Liver (tissue), 9 donors: ENCODE results near the gene DAD1. TPM values are rescaled to one million over a fixed set of nuclear protein-coding genes. Genes with fewer than 3 reads are reported as not detected.

Source experiments
- DNase-seq: peaks from one replicate; pipeline ENCODE4 v3.0.0-alpha.2; 2017; ENCODE audit warnings: low spot score
- H3K27ac ChIP-seq, 2 donors: one replicate each; pipeline ENCODE4 v1.7.0; 2013; ENCODE audit warnings: inconsistent platforms in 2 of 2, low read length in 2 of 2, control low read depth in 1 of 2, low read depth in 1 of 2, mild to moderate bottlenecking in 1 of 2
- H3K27me3 ChIP-seq, 4 donors: one replicate each; pipeline versions ENCODE4 v1.6.1 to v1.7.0; 2013; ENCODE audit warnings: low read length in 3 of 4, inconsistent platforms in 1 of 4, mild to moderate bottlenecking in 1 of 4, moderate library complexity in 1 of 4; ENCODE audit not compliant: control insufficient read depth in 4 of 4, insufficient read depth in 4 of 4
- H3K36me3 ChIP-seq, 4 donors: one replicate each; pipeline versions ENCODE4 v1.6.1 to v1.7.0; 2013; ENCODE audit warnings: low read length in 3 of 4, mild to moderate bottlenecking in 3 of 4, low read depth in 1 of 4, moderate library complexity in 1 of 4; ENCODE audit not compliant: control insufficient read depth in 4 of 4, insufficient read depth in 3 of 4
- H3K4me1 ChIP-seq, 4 donors: one replicate each; pipeline versions ENCODE4 v1.6.1 to v1.7.0; 2013; ENCODE audit warnings: low read length in 3 of 4, mild to moderate bottlenecking in 3 of 4, moderate library complexity in 1 of 4; ENCODE audit not compliant: control insufficient read depth in 4 of 4, insufficient read depth in 4 of 4
- H3K4me3 ChIP-seq, 3 donors: one replicate each; pipeline versions ENCODE4 v1.6.1 to v1.7.0; 2013; ENCODE audit warnings: low read length in 3 of 3, control low read depth in 1 of 3, low read depth in 1 of 3, mild to moderate bottlenecking in 1 of 3
- H3K9ac ChIP-seq, 2 donors: one replicate each; pipeline ENCODE4 v1.7.0; 2013; ENCODE audit warnings: low read length in 2 of 2, mild to moderate bottlenecking in 2 of 2, moderate library complexity in 2 of 2, control low read depth in 1 of 2, low read depth in 1 of 2
- H3K9me3 ChIP-seq, 4 donors: one replicate each; pipeline versions ENCODE4 v1.6.1 to v1.7.0; 2013; ENCODE audit warnings: low read length in 3 of 4; ENCODE audit not compliant: control insufficient read depth in 4 of 4
- ATF3 ChIP-seq: IDR thresholded peaks from 2 replicates; pipeline ENCODE4 v1.6.1; 2016; ENCODE audit warnings: antibody characterized with exemption
- CTCF ChIP-seq: fragments of 150-350 bp; IDR thresholded peaks from 2 replicates; pipeline ENCODE4 v1.5.1; 2017; ENCODE audit warnings: improper control_type of control experiment, low read depth, low read length; ENCODE audit not compliant: missing input control
- EGR1 ChIP-seq, 2 donors: IDR thresholded peaks; 2 replicates each; pipeline ENCODE4 v1.6.1; 2016 to 2018; ENCODE audit warnings: antibody characterized with exemption in 2 of 2, low read depth in 2 of 2
- FOXA1 ChIP-seq: IDR thresholded peaks from 2 replicates; pipeline ENCODE4 v1.6.1; 2016; ENCODE audit warnings: antibody characterized with exemption
- FOXA2 ChIP-seq: IDR thresholded peaks from 2 replicates; pipeline ENCODE4 v1.6.1; 2016; ENCODE audit warnings: antibody characterized with exemption
- GABPA ChIP-seq, 2 donors: IDR thresholded peaks in 1 of 2; conservative IDR thresholded peaks in 1 of 2; 2 replicates each; pipeline ENCODE4 v1.6.1; 2016; ENCODE audit warnings: antibody characterized with exemption in 2 of 2, mild to moderate bottlenecking in 1 of 2, moderate library complexity in 1 of 2
- HNF4A ChIP-seq, 2 donors: conservative IDR thresholded peaks; 2 replicates each; pipeline ENCODE4 v1.6.1; 2016; ENCODE audit warnings: antibody characterized with exemption in 2 of 2, mild to moderate bottlenecking in 2 of 2
- HNF4G ChIP-seq: IDR thresholded peaks from 2 replicates; pipeline ENCODE4 v1.6.1; 2016; ENCODE audit warnings: antibody characterized with exemption
- NR2F2 ChIP-seq: IDR thresholded peaks from 2 replicates; pipeline ENCODE4 v1.6.1; 2016; ENCODE audit warnings: antibody characterized with exemption
- RAD21 ChIP-seq, 2 donors: IDR thresholded peaks; 2 replicates each; pipeline ENCODE4 v1.6.1; 2016; ENCODE audit warnings: antibody characterized with exemption in 2 of 2, mild to moderate bottlenecking in 2 of 2
- REST ChIP-seq: IDR thresholded peaks from 2 replicates; pipeline ENCODE4 v1.6.1; 2016; ENCODE audit warnings: antibody characterized with exemption, mild to moderate bottlenecking
- RXRA ChIP-seq, 2 donors: IDR thresholded peaks; 2 replicates each; pipeline ENCODE4 v1.6.1; 2017 to 2018; ENCODE audit warnings: antibody characterized with exemption in 2 of 2, mild to moderate bottlenecking in 1 of 2
- SP1 ChIP-seq: IDR thresholded peaks from 2 replicates; pipeline ENCODE4 v1.6.1; 2018; ENCODE audit warnings: antibody characterized with exemption, mild to moderate bottlenecking
- TAF1 ChIP-seq: conservative IDR thresholded peaks from 2 replicates; pipeline ENCODE4 v1.6.1; 2016; ENCODE audit warnings: antibody characterized with exemption, mild to moderate bottlenecking
- YY1 ChIP-seq: IDR thresholded peaks from 2 replicates; pipeline ENCODE4 v1.6.1; 2016; ENCODE audit warnings: antibody characterized with exemption, mild to moderate bottlenecking
- WGBS: extraction: QIAGEN DNeasy Blood & Tissue Kit; methylation state at CpG from one replicate; pipeline ENCODE4 v1.1.7; 2013; 5-methylcytosine and 5-hydroxymethylcytosine counted together
- polyA plus RNA-seq, 2 donors: library from polyadenylated mRNA; stranded (reverse) in 1 of 2; unstranded in 1 of 2; fragments of 200-250 nt in 1 of 2; fragments of >200 nt in 1 of 2; fragmentation: Nextera tagmentation in 1 of 2; extraction: Ambion mirVana in 1 of 2; gene quantifications; one replicate each; pipeline versions ENCODE4 v1.2.1 to v1.2.3, GENCODE V29; 2013 to 2015
- total RNA-seq, 2 donors: library from RNA; depleted of rRNA; stranded (reverse); fragments of >200 nt; gene quantifications; one replicate each; pipeline ENCODE4 v1.2.3, GENCODE V29; 2014
- TF ChIP-seq, protein P1 (sequence below): IDR thresholded peaks from 2 replicates; pipeline ENCODE4 v1.6.1; 2016; ENCODE audit warnings: antibody characterized with exemption
- TF ChIP-seq, protein P2 (sequence below): IDR thresholded peaks from 2 replicates; pipeline ENCODE4 v1.6.1; 2016; ENCODE audit warnings: antibody characterized with exemption
- donor health status: healthy.
- donor health status: healthy.
- donor health status: healthy.
- donor health status: healthy.
- donor health status: healthy.

Gene DAD1
- total and polyA plus RNA-seq, 4 donors = 142 to 254 (median 205) TPM

DNA sequence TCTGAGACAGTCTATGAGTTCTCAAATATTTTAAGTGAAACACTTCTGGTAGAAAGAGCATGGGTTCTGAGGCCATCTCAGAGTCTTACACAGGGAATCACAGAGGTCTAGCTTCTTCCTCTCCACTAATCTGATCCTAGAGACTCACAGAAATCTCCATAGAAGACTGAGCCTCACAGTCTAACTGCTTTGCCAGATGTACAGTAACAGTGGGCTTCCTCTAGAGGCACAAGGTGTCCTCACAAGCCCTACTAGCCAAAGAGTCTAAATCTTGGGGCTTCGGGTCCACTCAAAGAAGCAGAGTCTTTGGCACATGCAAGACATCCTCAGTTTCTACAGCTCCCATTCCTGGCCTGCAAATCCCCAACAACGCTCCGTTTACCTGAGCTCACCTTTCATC lies 41.0 kb upstream of the DAD1 start:
- Histone ChIP-seq H3K27me3 (no peaks in the 10 kb centered on the region), H3K36me3 (no peaks in the 10 kb centered on the region), H3K4me1 (no peaks in the 10 kb centered on the region), H3K9ac (no peak overlapping the region), H3K27ac (no peak overlapping the region), H3K9me3 (peaks cover 0 to 1% (median 0%) of the 10 kb centered on the region in 4 donors), H3K4me3 (no peak overlapping the region)
- no peak for DNase-seq
- WGBS = 95% methylated on average over 3 of the region's 3 CpGs
- TF ChIP-seq YY1 (no peak), FOXA2 (no peak), EGR1 (IDR thresholded peaks at IDR 0.05; ENCODE audit: low read depth in 2 of 2) (no peak), CTCF (no peak), GABPA (IDR thresholded peaks at IDR 0.05 in 1 of 2, conservative IDR thresholded peaks at IDR 0.05 in 1 of 2) (no peak), RAD21 (IDR thresholded peaks at IDR 0.05) (no peak), SP1 (no peak), NR2F2 (no peak), HNF4G (no peak)
- TF ChIP-seq, protein P1, sequence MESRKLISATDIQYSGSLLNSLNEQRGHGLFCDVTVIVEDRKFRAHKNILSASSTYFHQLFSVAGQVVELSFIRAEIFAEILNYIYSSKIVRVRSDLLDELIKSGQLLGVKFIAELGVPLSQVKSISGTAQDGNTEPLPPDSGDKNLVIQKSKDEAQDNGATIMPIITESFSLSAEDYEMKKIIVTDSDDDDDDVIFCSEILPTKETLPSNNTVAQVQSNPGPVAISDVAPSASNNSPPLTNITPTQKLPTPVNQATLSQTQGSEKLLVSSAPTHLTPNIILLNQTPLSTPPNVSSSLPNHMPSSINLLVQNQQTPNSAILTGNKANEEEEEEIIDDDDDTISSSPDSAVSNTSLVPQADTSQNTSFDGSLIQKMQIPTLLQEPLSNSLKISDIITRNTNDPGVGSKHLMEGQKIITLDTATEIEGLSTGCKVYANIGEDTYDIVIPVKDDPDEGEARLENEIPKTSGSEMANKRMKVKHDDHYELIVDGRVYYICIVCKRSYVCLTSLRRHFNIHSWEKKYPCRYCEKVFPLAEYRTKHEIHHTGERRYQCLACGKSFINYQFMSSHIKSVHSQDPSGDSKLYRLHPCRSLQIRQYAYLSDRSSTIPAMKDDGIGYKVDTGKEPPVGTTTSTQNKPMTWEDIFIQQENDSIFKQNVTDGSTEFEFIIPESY = no peak
- TF ChIP-seq, protein P2, sequence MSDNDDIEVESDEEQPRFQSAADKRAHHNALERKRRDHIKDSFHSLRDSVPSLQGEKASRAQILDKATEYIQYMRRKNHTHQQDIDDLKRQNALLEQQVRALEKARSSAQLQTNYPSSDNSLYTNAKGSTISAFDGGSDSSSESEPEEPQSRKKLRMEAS = no peak

- no peak overlapping the region for H3K27ac ChIP-seq
- H3K4me1 ChIP-seq = no peaks in the 10 kb centered on the region
- no peak overlapping the region for H3K4me3 ChIP-seq
- H3K9me3 ChIP-seq = peaks cover 0 to 1% (median 0%) of the 10 kb centered on the region in 4 donors
- no peaks in the 10 kb centered on the region for H3K27me3 ChIP-seq
- H3K9ac ChIP-seq = no peak overlapping the region
- no peaks in the 10 kb centered on the region for H3K36me3 ChIP-seq
- no peak for DNase-seq
- 74% methylated on average over 5 of the region's 5 CpGs for WGBS
- TF ChIP-seq ATF3 (no peak), RXRA (IDR thresholded peaks at IDR 0.05) (no peak), CTCF (no peak), NR2F2 (no peak), EGR1 (IDR thresholded peaks at IDR 0.05; ENCODE audit: low read depth in 2 of 2) (no peak), FOXA1 (no peak), TAF1 (no peak), HNF4A (conservative IDR thresholded peaks at IDR 0.05) (no peak), FOXA2 (no peak), SP1 (no peak), REST (no peak), RAD21 (IDR thresholded peaks at IDR 0.05) (no peak)
- TF ChIP-seq, protein P2 = no peak
Observed at GRCh38 chr14:22629361-22629760, 40.3 kb upstream of the DAD1 start.
